CD4-positive, alpha-beta T cell treated with Interleukin-17A for 1 hour (primary cell): ENCODE data around the gene SFN.
"Not testable (repeated sequence)": the region's sequence is repeated elsewhere in the genome, so short reads cannot be mapped to it uniquely, and the experiment has no call there.

ENCODE experiments used
- DNase-seq: peaks from one replicate; pipeline ENCODE4 v3.0.0-alpha.2; 2020

The SFN gene

GRCh38 chr1:26862781-26863684 is at the start of gene SFN:
Gene SFN, plus strand, starts transcription at chr1:26863149. Its CDS starts 64 bp downstream, at chr1:26863213.
- peak; percentile 61 for DNase-seq

GRCh38 chr1:26814377-26814776 is 48.6 kb upstream of the SFN start:
- DNase-seq: no peak

GRCh38 chr1:26814893-26815292 is 48.1 kb upstream of the SFN start:
- no peak for DNase-seq

- DNase-seq: peak; percentile 71
Observed at GRCh38 chr1:26820784-26821269, 42.1 kb upstream of the SFN start.

- DNase-seq: no peak
Observed at GRCh38 chr1:26822737-26823395, 40.1 kb upstream of the SFN start.

- DNase-seq: no peak
Observed at GRCh38 chr1:26824731-26825130, 38.2 kb upstream of the SFN start.

GRCh38 chr1:26826261-26827105 is 36.5 kb upstream of the SFN start, which contains the start of gene ZDHHC18:
Gene ZDHHC18, plus strand, starts transcription at chr1:26826688. Its CDS starts 117 bp downstream, at chr1:26826805.
- peak; percentile 71 for DNase-seq

- DNase-seq: no peak
Observed at GRCh38 chr1:26827106-26827604, 35.8 kb upstream of the SFN start.

- no peak for DNase-seq
Observed at GRCh38 chr1:26827663-26828062, 35.3 kb upstream of the SFN start.

- peak; percentile 58 for DNase-seq
Observed at GRCh38 chr1:26828411-26828991, 34.4 kb upstream of the SFN start.

- DNase-seq: no peak
Observed at GRCh38 chr1:26829184-26829911, 33.6 kb upstream of the SFN start.

- no peak for DNase-seq
Observed at GRCh38 chr1:26831059-26831458, 31.9 kb upstream of the SFN start.

- DNase-seq: peak; percentile 62
Observed at GRCh38 chr1:26831546-26832248, 31.3 kb upstream of the SFN start.

GRCh38 chr1:26832249-26832960 is 30.5 kb upstream of the SFN start:
- no peak for DNase-seq

- DNase-seq: peak; percentile 97
Observed at GRCh38 chr1:26833432-26834405, 29.2 kb upstream of the SFN start.

GRCh38 chr1:26837665-26838064 is 25.3 kb upstream of the SFN start:
- DNase-seq: not testable (repeated sequence)

- peak; percentile 83 for DNase-seq
Observed at GRCh38 chr1:26838474-26839338, 24.2 kb upstream of the SFN start.

GRCh38 chr1:26839339-26839722 is 23.6 kb upstream of the SFN start:
- no peak for DNase-seq
